ENCODE data around the gene SLC5A10.

- TF ChIP-seq CTCF (optimal IDR thresholded peaks at IDR 0.05 in 1 of 3, IDR thresholded peaks at IDR 0.05 in 1 of 3, conservative IDR thresholded peaks at IDR 0.05 in 1 of 3; ENCODE audit: extremely low read depth in 1 of 3, insufficient read depth in 2 of 3, low read length in 3 of 3) (no peak), EZH2 (IDR thresholded peaks at IDR 0.05; ENCODE audit: low read length) (no peak)
These were observed 48.8 kb downstream of the SLC5A10 start for GRCh38 chr17:19000531-19001325.

Measured in keratinocyte (primary cell).